ENCODE data around the gene TOM1L2. TPM values are rescaled to one million over a fixed set of nuclear protein-coding genes. Genes with fewer than 3 reads are reported as not detected.

The TOM1L2 gene
- polyA plus RNA-seq, 1 donor from 2014 or later = 40.9 TPM

GRCh38 chr17:18019838-18020154 is 47.6 kb upstream of the TOM1L2 start:
- no peaks in the 10 kb centered on the region for H3K9me2 ChIP-seq (ENCODE audit: insufficient read depth, low read length)
- no peak for TF ChIP-seq TAF1 (IDR thresholded peaks at IDR 0.05; ENCODE audit: low read depth)
- no peak for TF ChIP-seq EP300 (conservative IDR thresholded peaks at IDR 0.05; ENCODE audit: poor library complexity, severe bottlenecking)
- TF ChIP-seq RAD21 (conservative IDR thresholded peaks at IDR 0.05) = no peak
- no peak for TF ChIP-seq SMC3 (conservative IDR thresholded peaks at IDR 0.05; ENCODE audit: poor library complexity)
- no peak for TF ChIP-seq CTCF (IDR thresholded peaks at IDR 0.05; ENCODE audit: poor library complexity, severe bottlenecking)
- no peak for TF ChIP-seq EZH2 (IDR thresholded peaks at IDR 0.05; ENCODE audit: borderline replicate concordance, insufficient read depth, low read length, poor library complexity, severe bottlenecking)
- TF ChIP-seq POLR2AphosphoS5 (IDR thresholded peaks at IDR 0.05) = no peak
- no peak for TF ChIP-seq REST (IDR thresholded peaks at IDR 0.05; ENCODE audit: borderline replicate concordance)
- no peak for TF ChIP-seq MXI1 (conservative IDR thresholded peaks at IDR 0.05; ENCODE audit: poor library complexity, severe bottlenecking)
- H3K9me3 ChIP-seq (ENCODE audit: low read length) = no peaks in the 10 kb centered on the region
- no peak overlapping the region for H3K4me2 ChIP-seq (ENCODE audit: low read length)
- no peaks in the 10 kb centered on the region for H3K36me3 ChIP-seq (ENCODE audit: insufficient read depth, low read length)
- no peaks in the 10 kb centered on the region for H3K27me3 ChIP-seq (ENCODE audit: insufficient read depth, low read depth, low read length)
- H4K20me1 ChIP-seq (ENCODE audit: insufficient read depth) = no peaks in the 10 kb centered on the region
- H3K9ac ChIP-seq (ENCODE audit: low read length) = no peak overlapping the region
- H3K79me2 ChIP-seq (replicated peaks; ENCODE audit: insufficient read depth, low read length) = no peaks in the 10 kb centered on the region
- no peak overlapping the region for H2AFZ ChIP-seq (ENCODE audit: low read depth, low read length)
- no peak overlapping the region for H3K27ac ChIP-seq (ENCODE audit: low read length)
- H3F3A ChIP-seq (ENCODE audit: insufficient read depth, low read length, poor library complexity, severe bottlenecking) = no peaks in the 10 kb centered on the region
- H3K4me3 ChIP-seq (ENCODE audit: low read length) = no peak overlapping the region

GRCh38 chr17:18018411-18018921 is 46.3 kb upstream of the TOM1L2 start:
- no peak overlapping the region for H3K27ac ChIP-seq (ENCODE audit: low read length)
- no peaks in the 10 kb centered on the region for H3K27me3 ChIP-seq (ENCODE audit: insufficient read depth, low read depth, low read length)
- H3K9me2 ChIP-seq (ENCODE audit: insufficient read depth, low read length) = no peaks in the 10 kb centered on the region
- H3K4me2 ChIP-seq (ENCODE audit: low read length) = no peak overlapping the region
- H3K79me2 ChIP-seq (replicated peaks; ENCODE audit: insufficient read depth, low read length) = no peaks in the 10 kb centered on the region
- no peak overlapping the region for H3K4me3 ChIP-seq (ENCODE audit: low read length)
- no peaks in the 10 kb centered on the region for H3F3A ChIP-seq (ENCODE audit: insufficient read depth, low read length, poor library complexity, severe bottlenecking)
- H3K9ac ChIP-seq (ENCODE audit: low read length) = no peak overlapping the region
- no peak for TF ChIP-seq SMC3 (conservative IDR thresholded peaks at IDR 0.05; ENCODE audit: poor library complexity)
- no peak overlapping the region for H2AFZ ChIP-seq (ENCODE audit: low read depth, low read length)
- H3K36me3 ChIP-seq (ENCODE audit: insufficient read depth, low read length) = no peaks in the 10 kb centered on the region
- H3K9me3 ChIP-seq (ENCODE audit: low read length) = no peaks in the 10 kb centered on the region
- H4K20me1 ChIP-seq (ENCODE audit: insufficient read depth) = no peaks in the 10 kb centered on the region

- TF ChIP-seq EZH2 (IDR thresholded peaks at IDR 0.05; ENCODE audit: borderline replicate concordance, insufficient read depth, low read length, poor library complexity, severe bottlenecking) (no peak), CTCF (IDR thresholded peaks at IDR 0.05; ENCODE audit: poor library complexity, severe bottlenecking) (no peak), EP300 (conservative IDR thresholded peaks at IDR 0.05; ENCODE audit: poor library complexity, severe bottlenecking) (no peak), SMC3 (conservative IDR thresholded peaks at IDR 0.05; ENCODE audit: poor library complexity) (no peak), POLR2AphosphoS5 (IDR thresholded peaks at IDR 0.05) (no peak), TAF1 (IDR thresholded peaks at IDR 0.05; ENCODE audit: low read depth) (no peak), RAD21 (conservative IDR thresholded peaks at IDR 0.05) (no peak), REST (IDR thresholded peaks at IDR 0.05; ENCODE audit: borderline replicate concordance) (no peak), MXI1 (conservative IDR thresholded peaks at IDR 0.05; ENCODE audit: poor library complexity, severe bottlenecking) (no peak)
- H3K27ac ChIP-seq (ENCODE audit: low read length) = no peak overlapping the region
These were observed 45.8 kb upstream of the TOM1L2 start for GRCh38 chr17:18017958-18018357.

More at GRCh38 chr17:18017958-18018357, 45.8 kb upstream of the TOM1L2 start:
- no peaks in the 10 kb centered on the region for H3K27me3 ChIP-seq (ENCODE audit: insufficient read depth, low read depth, low read length)
- no peaks in the 10 kb centered on the region for H3K36me3 ChIP-seq (ENCODE audit: insufficient read depth, low read length)
- no peak overlapping the region for H3K4me2 ChIP-seq (ENCODE audit: low read length)
- H2AFZ ChIP-seq (ENCODE audit: low read depth, low read length) = no peak overlapping the region
- H3K4me3 ChIP-seq (ENCODE audit: low read length) = no peak overlapping the region
- no peaks in the 10 kb centered on the region for H3F3A ChIP-seq (ENCODE audit: insufficient read depth, low read length, poor library complexity, severe bottlenecking)
- no peaks in the 10 kb centered on the region for H4K20me1 ChIP-seq (ENCODE audit: insufficient read depth)
- no peaks in the 10 kb centered on the region for H3K9me2 ChIP-seq (ENCODE audit: insufficient read depth, low read length)
- H3K79me2 ChIP-seq (replicated peaks; ENCODE audit: insufficient read depth, low read length) = no peaks in the 10 kb centered on the region
- no peaks in the 10 kb centered on the region for H3K9me3 ChIP-seq (ENCODE audit: low read length)
- no peak overlapping the region for H3K9ac ChIP-seq (ENCODE audit: low read length)

Data from neural cell (in vitro differentiated cells).